A549 (cell line): ENCODE data around the gene FHIT. TPM values are rescaled to one million over a fixed set of nuclear protein-coding genes. Genes with fewer than 3 reads are reported as not detected.

Experiments
- ATAC-seq, 2 experiments: fragments of 200-7000 bp in 1 of 2; fragments of >200 bp in 1 of 2; cut with Nextera tagmentation in 1 of 2; cut with Tn5 transposase in 1 of 2; 3 replicates each; pipeline versions ENCODE4 v1.8.0 to v1.9.1; 2018 to 2020; ENCODE audit warnings: mild to moderate bottlenecking in 1 of 2, moderate library complexity in 1 of 2
- CTCF ChIA-PET: fragments of 300-600 bp; sonication (Branson Sonifier 250); formaldehyde crosslinking; extraction: SDS; loops from one replicate; lab custom pipeline; 2021; ENCODE audit warnings: antibody characterized with exemption, inconsistent platforms; lab: Yijun Ruan, JAX
- POLR2A ChIA-PET: fragments of 350-600 bp; formaldehyde crosslinking; extraction: SDS; loops from one replicate; lab custom pipeline; 2021; ENCODE audit warnings: antibody characterized with exemption, inconsistent platforms; lab: Yijun Ruan, JAX
- DNase-seq, 2 experiments: peaks; one replicate each; pipeline versions ENCODE4 v3.0.0 to v3.0.0-alpha.2; 2011 to 2016; ENCODE audit warnings: low read depth in 1 of 2, low spot score in 1 of 2
- FAIRE-seq: peaks from 2 replicates; lab custom pipeline; 2011; peaks lifted over from hg19 to GRCh38; lab: Jason Lieb, UNC
- H3K27ac ChIP-seq, 2 experiments: fragments of >200 bp; sonication (Bioruptor Twin); formaldehyde crosslinking; 3 replicates each; pipeline ENCODE4 v1.5.1; 2016 to 2017
- H3K4me1 ChIP-seq: fragments of >200 bp; sonication (Bioruptor Twin); formaldehyde crosslinking; 3 replicates; pipeline ENCODE4 v1.6.1; 2016
- H3K4me2 ChIP-seq: fragments of >200 bp; sonication (Bioruptor Twin); formaldehyde crosslinking; 3 replicates; pipeline ENCODE4 v1.6.1; 2016
- H3K4me3 ChIP-seq: fragments of >200 bp; sonication (Bioruptor Twin); formaldehyde crosslinking; 3 replicates; pipeline ENCODE4 v1.5.1; 2016
- H3K9me3 ChIP-seq: fragments of >200 bp; sonication (Bioruptor Twin); formaldehyde crosslinking; 3 replicates; pipeline ENCODE4 v1.6.1; 2016
- CBX2 ChIP-seq: fragments of 200-600 bp; sonication (generic); IDR thresholded peaks from 2 replicates; pipeline ENCODE4 v1.6.1; 2016; ENCODE audit warnings: low read depth, mild to moderate bottlenecking, borderline replicate concordance
- CBX8 ChIP-seq: fragments of 200-600 bp; sonication (generic); IDR thresholded peaks from 2 replicates; pipeline ENCODE4 v1.6.1; 2016
- CEBPB ChIP-seq, 2 experiments: fragments of >200 bp in 1 of 2; sonication (Bioruptor Twin) in 1 of 2; formaldehyde crosslinking in 1 of 2; IDR thresholded peaks; 2 replicates each; pipeline ENCODE4 v1.6.1; 2012 to 2016
- CHD2 ChIP-seq: fragments of 150-350 bp; IDR thresholded peaks from 2 replicates; pipeline ENCODE4 v1.6.1; 2014; ENCODE audit warnings: low read length; ENCODE audit not compliant: partially characterized antibody
- ELK1 ChIP-seq: fragments of 150-350 bp; IDR thresholded peaks from 2 replicates; pipeline ENCODE4 v1.6.1; 2014; ENCODE audit warnings: low read depth, mild to moderate bottlenecking, low read length
- ESRRA ChIP-seq: fragments of 150-350 bp; IDR thresholded peaks from 2 replicates; pipeline ENCODE4 v1.6.1; 2014; ENCODE audit warnings: mild to moderate bottlenecking, low read length, borderline replicate concordance
- FOSB ChIP-seq: fragments of 250-450 bp; sonication (Bioruptor Pico); IDR thresholded peaks from 2 replicates; pipeline ENCODE4 v1.5.0; 2020; ENCODE audit warnings: mild to moderate bottlenecking, moderate library complexity
- HES2 ChIP-seq: fragments of >200 bp; sonication (Bioruptor Twin); formaldehyde crosslinking; IDR thresholded peaks from 2 replicates; pipeline ENCODE4 v1.6.1; 2016
- HEYL ChIP-seq: fragments of 250-450 bp; sonication (Bioruptor Pico); IDR thresholded peaks from 2 replicates; pipeline ENCODE4 v1.8.0; 2021; ENCODE audit warnings: mild to moderate bottlenecking, moderate library complexity
- HMGXB4 ChIP-seq: fragments of 250-450 bp; sonication (Bioruptor Pico); IDR thresholded peaks from 2 replicates; pipeline ENCODE4 v1.5.0; 2021; ENCODE audit warnings: mild to moderate bottlenecking, moderate library complexity, borderline replicate concordance
- HOXA7 ChIP-seq: fragments of 250-450 bp; sonication (Bioruptor Pico); IDR thresholded peaks from 2 replicates; pipeline ENCODE4 v1.5.0; 2020; ENCODE audit warnings: mild to moderate bottlenecking, moderate library complexity
- HOXB13 ChIP-seq: fragments of 250-450 bp; sonication (Bioruptor Pico); IDR thresholded peaks from 2 replicates; pipeline ENCODE4 v1.5.0; 2020; ENCODE audit warnings: low read depth, mild to moderate bottlenecking, moderate library complexity
- HOXB5 ChIP-seq: fragments of 250-450 bp; sonication (Bioruptor Pico); IDR thresholded peaks from 2 replicates; pipeline ENCODE4 v1.5.0; 2020; ENCODE audit warnings: mild to moderate bottlenecking, moderate library complexity
- JUN ChIP-seq, 2 experiments: fragments of >200 bp; sonication (Bioruptor Twin); formaldehyde crosslinking; IDR thresholded peaks; 2 replicates in 1 of 2; 3 replicates in 1 of 2; pipeline ENCODE4 v1.6.1; 2016 to 2017
- MAFK ChIP-seq: fragments of 450-650 bp; IDR thresholded peaks from 2 replicates; pipeline ENCODE4 v1.6.1; 2014; ENCODE audit not compliant: partially characterized antibody
- MYC ChIP-seq: IDR thresholded peaks from 2 replicates; pipeline ENCODE4 v1.6.1; 2012; ENCODE audit warnings: mild to moderate bottlenecking, inconsistent platforms, low read length, improper control_type of control experiment, borderline replicate concordance
- NR3C1 ChIP-seq: fragments of >200 bp; sonication (Bioruptor Twin); formaldehyde crosslinking; IDR thresholded peaks from 3 replicates; pipeline ENCODE4 v1.6.1; 2017
- PBX3 ChIP-seq: IDR thresholded peaks from 2 replicates; pipeline ENCODE4 v1.6.1; 2012
- RCOR1 ChIP-seq: fragments of 150-350 bp; IDR thresholded peaks from 2 replicates; pipeline ENCODE4 v1.6.1; 2014; ENCODE audit warnings: antibody characterized with exemption, low read length, low read depth
- REST ChIP-seq: fragments of 200-600 bp; sonication (generic); IDR thresholded peaks from 2 replicates; pipeline ENCODE4 v1.6.1; 2016; ENCODE audit warnings: antibody characterized with exemption, mild to moderate bottlenecking, moderate library complexity
- RFX5 ChIP-seq: fragments of 450-650 bp; IDR thresholded peaks from 2 replicates; pipeline ENCODE4 v1.7.1; 2014; ENCODE audit warnings: antibody characterized with exemption, mild to moderate bottlenecking, moderate library complexity
- SREBF2 ChIP-seq: fragments of 450-650 bp; IDR thresholded peaks from 2 replicates; pipeline ENCODE4 v1.6.1; 2014; ENCODE audit warnings: mild to moderate bottlenecking, moderate library complexity
- TFCP2L1 ChIP-seq: fragments of 250-450 bp; sonication (Bioruptor Pico); IDR thresholded peaks from 2 replicates; pipeline ENCODE4 v1.5.0; 2021; ENCODE audit warnings: mild to moderate bottlenecking
- USF2 ChIP-seq: fragments of 450-650 bp; IDR thresholded peaks from 2 replicates; pipeline ENCODE4 v1.6.1; 2014; ENCODE audit warnings: antibody characterized with exemption
- ZC3H11A ChIP-seq: fragments of 450-650 bp; IDR thresholded peaks from 2 replicates; pipeline ENCODE4 v1.6.1; 2014; ENCODE audit warnings: antibody characterized with exemption, mild to moderate bottlenecking
- ZNF302 ChIP-seq: fragments of 250-450 bp; sonication (Bioruptor Pico); IDR thresholded peaks from 2 replicates; pipeline ENCODE4 v1.9.0; 2021; ENCODE audit warnings: inconsistent platforms, mild to moderate bottlenecking, moderate library complexity
- WGBS: methylation state at CpG from one replicate; pipeline ENCODE4 v1.1.6; 2017; ENCODE audit errors: missing lambda C conversion rate; 5-methylcytosine and 5-hydroxymethylcytosine counted together
- polyA plus RNA-seq, 4 experiments: library from polyadenylated mRNA; depleted of rRNA in 3 of 4; stranded (reverse); fragments of >200 nt; fragmentation: RNase III in 1 of 4; extraction: RNeasy Plus Mini Kit Qiagen cat#74134 plus additional on column Dnase treatment in 1 of 4; gene quantifications; 2 replicates in 3 of 4; 3 replicates in 1 of 4; pipeline ENCODE4 v1.2.3, GENCODE V29; 2011 to 2017
- TF ChIP-seq, protein P1 (sequence below): IDR thresholded peaks from 2 replicates; pipeline ENCODE4 v1.6.1; 2012

FHIT gene
- polyA plus RNA-seq, 2 of the 4 experiments (the other 2 are of a cell fraction), result 0.76 to 0.92 TPM

GRCh38 chr3:60160111-60160821 lies 1091.0 kb downstream of the FHIT start:
- H3K27ac ChIP-seq, result no peak overlapping the region
- no peaks in the 10 kb centered on the region for H3K4me1 ChIP-seq
- H3K4me3 ChIP-seq, result no peak overlapping the region
- CTCF ChIA-PET, result no interaction called here
- DNase-seq (no peak), ATAC-seq (no peak), FAIRE-seq (no peak)
- no peaks in the 10 kb centered on the region for H3K9me3 ChIP-seq
- 27% methylated on average over 4 of the region's 4 CpGs for WGBS
- H3K4me2 ChIP-seq, result no peak overlapping the region
- TF ChIP-seq CEBPB (IDR thresholded peaks at IDR 0.05) (no peak), MAFK (no peak), HMGXB4 (CRISPR knock-in tag) (no peak), HEYL (CRISPR knock-in tag) (no peak), PBX3 (no peak), SREBF2 (no peak), ELK1 (no peak), RFX5 (no peak), NR3C1 (no peak), ZC3H11A (no peak), FOSB (CRISPR knock-in tag) (no peak), TFCP2L1 (no peak), HOXB5 (CRISPR knock-in tag) (no peak), CBX8 (no peak), HOXB13 (CRISPR knock-in tag) (no peak), ZNF302 (CRISPR knock-in tag) (no peak), HOXA7 (CRISPR knock-in tag) (no peak), MYC (no peak), USF2 (no peak)
- TF ChIP-seq, protein P1, sequence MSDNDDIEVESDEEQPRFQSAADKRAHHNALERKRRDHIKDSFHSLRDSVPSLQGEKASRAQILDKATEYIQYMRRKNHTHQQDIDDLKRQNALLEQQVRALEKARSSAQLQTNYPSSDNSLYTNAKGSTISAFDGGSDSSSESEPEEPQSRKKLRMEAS, result no peak
- TF ChIP-seq, all 56 proteins: peak for 0
- POLR2A ChIA-PET, result no interaction called here

DNA sequence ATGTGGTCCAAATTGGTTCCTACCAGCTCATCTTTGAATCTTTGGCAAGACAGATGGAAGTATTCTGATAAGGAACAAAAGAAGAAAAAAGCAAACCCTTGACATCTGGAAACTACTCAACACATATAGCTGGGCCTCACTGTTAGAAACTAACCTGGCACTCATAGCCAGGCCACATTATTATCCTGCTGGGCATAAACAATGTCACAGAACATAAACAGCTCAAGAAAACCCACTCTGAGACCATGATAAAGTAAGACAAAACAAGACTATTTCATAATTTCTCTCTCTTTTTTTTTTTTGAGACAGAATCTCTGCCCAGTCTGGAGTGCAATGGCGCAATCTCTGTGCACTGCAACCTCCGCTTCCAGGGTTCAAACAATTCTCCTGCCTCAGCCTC lies 1093.2 kb downstream of the FHIT start:
- H3K27ac ChIP-seq, result no peak overlapping the region
- H3K4me1 ChIP-seq, result no peaks in the 10 kb centered on the region
- POLR2A ChIA-PET, result no interaction called here
- no peak overlapping the region for H3K4me2 ChIP-seq
- no peak for DNase-seq
- CTCF ChIA-PET, result interaction anchor here (0.6 kb wide), 1 partner anchor 209 kb away, joined by 3 read pairs; no protein-coding TSS in a partner anchor
- FAIRE-seq, result no peak
- H3K4me3 ChIP-seq, result no peak overlapping the region
- no peaks in the 10 kb centered on the region for H3K9me3 ChIP-seq
- no peak for ATAC-seq
- TF ChIP-seq CBX2 (no peak), ESRRA (no peak), RCOR1 (no peak), CHD2 (no peak), JUN (IDR thresholded peaks at IDR 0.05) (no peak), HES2 (no peak), TFCP2L1 (no peak), REST (no peak)
- TF ChIP-seq, protein P1, result no peak
- 60% methylated on average over 2 of the region's 2 CpGs for WGBS
